Heart left ventricle (tissue), 16 donors: ENCODE measurements around the gene USF2. TPM values are rescaled to one million over a fixed set of nuclear protein-coding genes. Genes with fewer than 3 reads are reported as not detected.
A peak's percentile ranks its signal among the peaks of the same experiment; 100 is the strongest.

ENCODE experiments used
- ATAC-seq, 4 donors: fragments of 200-7000 bp; cut with Tn5 transposase; one replicate each; pipeline ENCODE4 v1.9.1; 2020 to 2022; ENCODE audit warnings: moderate library complexity in 4 of 4, mild to moderate bottlenecking in 3 of 4, moderate number of reproducible peaks in 1 of 4
- DNase-seq, 5 donors: peaks; one replicate each; pipeline ENCODE4 v3.0.0-alpha.2; 2020
- H3K27ac ChIP-seq, 12 donors: fragments of 200-600 bp; sonication (generic) in 4 of 12; one replicate each; pipeline versions ENCODE4 v1.5.0 to v1.8.0; 2016 to 2022; ENCODE audit warnings: mild to moderate bottlenecking in 2 of 12
- H3K27me3 ChIP-seq, 9 donors: fragments of 200-600 bp; sonication (generic) in 2 of 9; one replicate each; pipeline versions ENCODE4 v1.5.1 to v1.8.0; 2016 to 2022; ENCODE audit warnings: mild to moderate bottlenecking in 3 of 9
- H3K36me3 ChIP-seq, 9 donors: fragments of 200-600 bp; sonication (generic) in 2 of 9; one replicate each; pipeline versions ENCODE4 v1.5.0 to v1.8.0; 2018 to 2022; ENCODE audit warnings: mild to moderate bottlenecking in 2 of 9
- H3K4me1 ChIP-seq, 12 donors: fragments of 200-600 bp; sonication (generic) in 4 of 12; one replicate each; pipeline versions ENCODE4 v1.5.0 to v1.8.0; 2016 to 2022; ENCODE audit warnings: mild to moderate bottlenecking in 3 of 12
- H3K4me3 ChIP-seq, 12 donors: fragments of 200-600 bp; sonication (generic) in 4 of 12; one replicate each; pipeline versions ENCODE4 v1.5.0 to v1.8.0; 2017 to 2022; ENCODE audit warnings: mild to moderate bottlenecking in 9 of 12, moderate library complexity in 4 of 12
- H3K9me3 ChIP-seq, 12 donors: fragments of 200-600 bp; sonication (generic) in 4 of 12; one replicate each; pipeline versions ENCODE4 v1.5.0 to v1.8.0; 2016 to 2022; ENCODE audit warnings: mild to moderate bottlenecking in 1 of 12
- POLR2A ChIP-seq, 2 donors: fragments of 450-650 bp; IDR thresholded peaks; one replicate each; pipeline ENCODE4 v1.6.1; 2017; ENCODE audit warnings: antibody characterized with exemption in 2 of 2, mild to moderate bottlenecking in 2 of 2, moderate library complexity in 2 of 2
- WGBS, 4 donors: extraction: QIAGEN DNeasy Blood & Tissue Kit in 2 of 4; methylation state at CpG; one replicate each; pipeline versions ENCODE4 v1.1.5 to v1.1.7; 2013 to 2018; 5-methylcytosine and 5-hydroxymethylcytosine counted together
- intact Hi-C, 10 donors: fragments of 100-400 bp; cut with DNase I; formaldehyde crosslinking; loops; one replicate each; pipeline versions ENCODE4 v1.11.1 to v1.14.2; 2022
- polyA plus RNA-seq, 2 donors: library from polyadenylated mRNA; stranded (reverse); fragments of 200-250 nt; gene quantifications; one replicate each; pipeline ENCODE4 v1.2.3, GENCODE V29; 2013
- total RNA-seq, 9 donors: library from RNA; depleted of rRNA in 2 of 9; stranded (reverse); fragments of >200 nt in 2 of 9; fragmentation: NEBNext Ultra II Directional in 3 of 9; extraction: Animal tissue kit (Norgen Biotek cat#: 25700) in 3 of 9; gene quantifications; one replicate each; pipeline versions ENCODE4 v1.1.0 to v1.2.4, GENCODE V29; 2016 to 2023
- TF ChIP-seq, protein P1 (sequence below), 12 donors: fragments of 200-600 bp; sonication (generic) in 4 of 12; IDR thresholded peaks; one replicate each; pipeline versions ENCODE4 v1.5.0 to v1.8.0; 2018 to 2022; ENCODE audit warnings: antibody characterized with exemption in 12 of 12, mild to moderate bottlenecking in 5 of 12
- donor health status: ischemic (EF 13 %, LVEDD 7.1; RV severe dilation, severe dysfunction).
- donor health status: healthy with polysubstance abuse.
- donor health status: DM: no; HTN: yes; CAD: no.
- donor health status: DM: no; HTN: no; CAD: no.
- donor health status: ischemic (EF 25% LVEDD 6.9; RV normal size, moderate dysfunction).
- donor health status: ischemic (EF 25% LVEDD 5.7; RV mildly dilated, moderate dysfunction).
- donor health status: healthy.
- donor health status: DM: yes; HTN: yes; CAD: no.
- donor health status: ischemic (EF 35%, LVEDD 5.7; RV mildly dilated, moderate dysfunction).
- donor health status: nonischemic (EF 11% LVEDD 7.7; RV severe dilation, severe dysfunction).
- donor health status: DM: yes; HTN: yes; CAD: no.
- donor health status: PGD.
- donor health status: ischemic (EF 29% LVEDD 5.4; RV normal size, mild dysfunction).
- donor health status: nonischemic (EF 23%, LVEDD 6.1; RV moderate dilation, normal function).

Gene USF2
- total and polyA plus RNA-seq, 11 donors, result 134 to 251 (median 159) TPM

DNA sequence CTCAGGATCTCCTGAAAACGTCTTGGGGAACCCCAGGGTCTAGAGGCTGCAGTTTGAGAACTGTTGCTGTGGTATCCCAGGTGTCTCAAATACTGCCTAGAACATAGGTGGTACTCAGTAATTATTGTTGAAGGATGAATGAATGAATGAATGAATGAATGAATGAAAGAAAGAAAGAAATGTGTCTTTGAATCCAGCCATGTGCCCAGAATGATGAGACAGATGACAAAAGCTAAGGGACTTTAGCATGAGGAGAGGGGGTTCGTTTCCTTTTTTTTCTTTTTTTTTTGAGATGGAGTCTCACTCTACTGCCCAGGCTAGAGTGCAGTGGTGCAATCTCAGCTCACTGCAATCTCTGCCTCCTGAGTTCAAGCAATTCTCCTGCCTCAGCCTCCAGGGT, 12.2 kb upstream of the USF2 start:
- Histone ChIP-seq H3K36me3 (no peaks in the 10 kb centered on the region), H3K4me1 (peaks cover 0 to 18% (median 6%) of the 10 kb centered on the region in 12 donors), H3K27me3 (peaks cover 0 to 4% (median 0%) of the 10 kb centered on the region in 9 donors), H3K4me3 (no peak overlapping the region), H3K9me3 (no peaks in the 10 kb centered on the region), H3K27ac (no peak overlapping the region)
- ATAC-seq, result no peak
- intact Hi-C loops, result no loop called here
- DNase-seq, result no peak
- no peak for TF ChIP-seq POLR2A (IDR thresholded peaks at IDR 0.05)
- TF ChIP-seq, protein P1, sequence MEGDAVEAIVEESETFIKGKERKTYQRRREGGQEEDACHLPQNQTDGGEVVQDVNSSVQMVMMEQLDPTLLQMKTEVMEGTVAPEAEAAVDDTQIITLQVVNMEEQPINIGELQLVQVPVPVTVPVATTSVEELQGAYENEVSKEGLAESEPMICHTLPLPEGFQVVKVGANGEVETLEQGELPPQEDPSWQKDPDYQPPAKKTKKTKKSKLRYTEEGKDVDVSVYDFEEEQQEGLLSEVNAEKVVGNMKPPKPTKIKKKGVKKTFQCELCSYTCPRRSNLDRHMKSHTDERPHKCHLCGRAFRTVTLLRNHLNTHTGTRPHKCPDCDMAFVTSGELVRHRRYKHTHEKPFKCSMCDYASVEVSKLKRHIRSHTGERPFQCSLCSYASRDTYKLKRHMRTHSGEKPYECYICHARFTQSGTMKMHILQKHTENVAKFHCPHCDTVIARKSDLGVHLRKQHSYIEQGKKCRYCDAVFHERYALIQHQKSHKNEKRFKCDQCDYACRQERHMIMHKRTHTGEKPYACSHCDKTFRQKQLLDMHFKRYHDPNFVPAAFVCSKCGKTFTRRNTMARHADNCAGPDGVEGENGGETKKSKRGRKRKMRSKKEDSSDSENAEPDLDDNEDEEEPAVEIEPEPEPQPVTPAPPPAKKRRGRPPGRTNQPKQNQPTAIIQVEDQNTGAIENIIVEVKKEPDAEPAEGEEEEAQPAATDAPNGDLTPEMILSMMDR (IDR thresholded peaks at IDR 0.05), result no peak
- WGBS, 4 donors, result 71 to 76% (median 73%) methylated on average over 2 of the region's 2 CpGs

DNA sequence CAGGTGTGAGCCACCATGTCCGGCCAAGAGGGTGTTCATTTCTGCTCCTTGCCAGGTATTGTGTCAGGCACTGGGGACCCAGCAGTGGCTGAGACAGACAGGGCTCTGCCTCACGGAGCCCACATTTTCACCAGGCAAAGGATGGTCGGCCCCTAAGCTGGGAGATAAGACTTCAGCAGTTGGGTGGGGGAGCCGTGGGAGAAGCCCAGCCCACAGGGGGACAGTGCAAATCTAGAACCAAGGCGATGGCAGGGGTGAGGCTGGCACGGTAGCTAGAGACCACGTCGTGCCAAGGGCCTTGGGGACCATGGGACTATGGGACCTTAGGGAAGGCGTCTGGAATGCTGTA, 11.7 kb upstream of the USF2 start:
- Histone ChIP-seq H3K36me3 (no peaks in the 10 kb centered on the region), H3K27ac (no peak overlapping the region), H3K9me3 (no peaks in the 10 kb centered on the region), H3K4me1 (peaks cover 0 to 22% (median 6%) of the 10 kb centered on the region in 12 donors), H3K4me3 (no peak overlapping the region), H3K27me3 (peaks cover 0 to 4% (median 0%) of the 10 kb centered on the region in 9 donors)
- DNase-seq (peak in 1 of 5 donors; percentile 14), ATAC-seq (no peak)
- intact Hi-C loops, result no loop called here
- WGBS, 4 donors, result 72 to 83% (median 76%) methylated on average over 9 of the region's 9 CpGs
- TF ChIP-seq, protein P1 (IDR thresholded peaks at IDR 0.05), result no peak
- no peak for TF ChIP-seq POLR2A (IDR thresholded peaks at IDR 0.05)

DNA sequence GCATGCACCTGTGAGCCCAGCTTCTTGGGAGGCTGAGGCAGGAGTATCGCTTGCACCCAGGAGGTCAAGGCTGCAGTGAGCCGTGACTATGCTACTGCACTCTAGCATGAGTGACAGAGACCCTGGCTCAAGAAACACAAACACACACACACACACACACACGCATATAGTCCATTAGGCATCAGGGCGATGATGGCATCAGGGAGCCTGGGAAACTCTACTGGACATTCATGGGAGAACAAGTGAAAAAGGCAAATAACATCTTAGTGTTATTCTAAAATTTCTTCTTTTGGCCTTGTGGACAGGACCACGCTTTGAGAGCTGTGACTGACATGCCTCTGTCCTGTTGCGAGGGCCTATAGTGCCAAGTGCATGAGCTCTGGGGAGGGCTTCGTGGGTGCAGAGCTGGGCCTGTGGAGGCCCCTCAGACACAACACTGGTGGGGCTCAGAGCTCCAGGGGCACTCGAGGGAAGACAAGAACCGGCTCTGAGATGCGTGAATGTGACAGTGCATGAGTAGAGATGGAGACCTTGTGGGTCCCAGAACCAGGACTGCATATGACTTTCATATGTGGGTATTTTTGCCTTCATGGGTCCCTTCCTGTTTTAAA, 8.0 kb upstream of the USF2 start:
- Histone ChIP-seq H3K27ac (no peak overlapping the region), H3K4me1 (peaks cover 0 to 31% (median 11%) of the 10 kb centered on the region in 12 donors), H3K36me3 (no peaks in the 10 kb centered on the region), H3K27me3 (peaks cover 0 to 4% (median 0%) of the 10 kb centered on the region in 9 donors), H3K9me3 (no peaks in the 10 kb centered on the region), H3K4me3 (no peak overlapping the region)
- TF ChIP-seq POLR2A (IDR thresholded peaks at IDR 0.05), result no peak
- TF ChIP-seq, protein P1 (IDR thresholded peaks at IDR 0.05), result no peak
- intact Hi-C loops, result loop anchor here in 3 of 10 donors (10.0 kb wide), 3 partner anchors 116 to 454 kb away; partner anchors contain the start of genes FXYD7 (in 1 of the 3), HPN (in 1 of the 3) and KMT2B (in 1 of the 3)
- DNase-seq (peak in 1 of 5 donors; percentile 39), ATAC-seq (no peak)
- 76 to 88% (median 84%) methylated on average over 10 of the region's 10 CpGs for WGBS, 4 donors

DNA sequence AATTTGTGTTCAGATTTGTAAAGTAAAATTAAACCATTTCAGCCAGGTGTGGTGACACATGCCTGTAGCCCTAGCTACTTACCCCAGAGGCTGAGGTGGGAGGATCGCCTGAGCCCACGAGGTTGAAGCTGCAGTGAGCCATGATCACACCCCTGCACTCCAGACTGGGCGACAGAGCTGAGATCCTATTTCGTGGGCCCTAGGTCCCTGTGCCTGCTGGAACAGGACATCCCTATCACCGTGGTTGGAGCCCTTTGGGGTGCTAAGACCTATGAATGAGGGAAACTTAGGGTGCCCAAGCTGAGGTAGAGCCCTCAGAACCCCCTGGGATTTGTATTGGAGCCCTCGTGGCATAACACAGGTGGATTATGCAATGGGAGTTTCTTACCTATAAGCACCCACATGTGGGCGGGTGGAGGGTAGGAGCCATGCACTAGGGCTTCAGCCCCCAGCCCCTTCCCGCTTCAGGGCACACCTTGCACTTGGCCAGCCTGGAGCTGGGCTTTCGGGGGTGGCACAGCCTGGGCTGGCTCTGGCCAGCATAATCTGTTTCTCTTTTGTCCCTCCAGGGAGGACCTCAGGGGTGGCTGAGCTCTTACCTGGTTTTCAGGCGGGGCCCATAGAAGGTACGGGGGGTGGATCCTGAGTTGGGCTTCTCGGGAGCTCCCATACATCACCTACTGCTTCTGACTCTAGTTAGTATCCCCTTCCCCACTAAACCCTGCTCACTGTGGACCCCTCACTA, 7.2 kb upstream of the USF2 start:
- ATAC-seq, result peak in 1 of 4 donors; percentile 6
- WGBS, 4 donors, result 65 to 83% (median 76%) methylated on average over 10 to 12 of the region's 12 CpGs
- intact Hi-C loops, result loop anchor here in 3 of 10 donors (10.0 kb wide), 3 partner anchors 117 to 453 kb away; partner anchors contain the start of genes FXYD7 (in 1 of the 3), HPN (in 1 of the 3) and KMT2B (in 1 of the 3)
- Histone ChIP-seq H3K9me3 (no peaks in the 10 kb centered on the region), H3K27ac (no peak overlapping the region), H3K4me3 (no peak overlapping the region), H3K4me1 (peaks cover 0 to 38% (median 18%) of the 10 kb centered on the region in 12 donors), H3K36me3 (no peaks in the 10 kb centered on the region), H3K27me3 (no peaks in the 10 kb centered on the region)
- TF ChIP-seq, protein P1 (IDR thresholded peaks at IDR 0.05), result no peak
- TF ChIP-seq POLR2A (IDR thresholded peaks at IDR 0.05), result no peak
- peak in 1 of 5 donors; percentile 55 for DNase-seq
